ENCODE results near the gene RERG.
"Not testable (repeated sequence)": the region's sequence is repeated elsewhere in the genome, so short reads cannot be mapped to it uniquely, and the experiment has no call there.

Gene RERG

DNA sequence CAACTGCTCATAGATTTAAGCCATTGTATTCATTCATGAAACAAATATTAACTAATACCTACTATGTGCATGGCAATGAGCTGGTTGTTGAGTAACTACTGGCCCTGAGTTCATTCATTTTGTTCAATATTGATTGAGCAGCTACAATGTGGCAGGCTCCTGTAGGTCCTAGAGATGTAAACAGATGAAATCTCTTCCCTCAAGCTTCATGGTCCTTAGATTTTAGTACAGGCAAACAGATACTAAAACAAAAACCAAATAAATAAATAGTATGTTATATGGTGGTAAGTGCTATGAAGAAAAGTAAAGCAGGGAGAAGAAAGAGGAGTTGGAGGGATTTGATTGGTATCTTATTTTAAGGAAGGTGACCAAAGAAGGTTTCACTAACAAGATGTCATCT lies 77.8 kb downstream of the RERG start:
- no peak for DNase-seq (ENCODE audit: low spot score)

DNA sequence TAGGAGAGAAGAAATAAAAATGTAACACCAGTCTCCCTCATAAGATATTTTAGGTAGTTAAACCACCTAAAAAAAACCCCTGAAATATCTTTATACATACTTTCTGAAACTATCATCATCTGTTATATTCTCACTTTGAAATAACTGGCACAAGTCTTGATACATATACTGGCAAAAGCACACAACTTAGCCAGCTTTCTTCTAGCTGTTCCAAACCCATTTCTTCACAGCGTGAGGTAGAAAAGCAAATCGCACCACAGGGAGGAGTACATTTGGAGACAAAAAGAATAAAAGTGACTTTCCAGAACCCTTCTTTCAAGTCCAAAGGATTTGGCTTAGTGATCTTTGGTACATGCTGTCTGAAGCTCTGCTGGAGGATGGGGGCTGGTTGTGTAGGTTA lies 78.5 kb downstream of the RERG start:
- no peak for DNase-seq (ENCODE audit: low spot score)

DNA sequence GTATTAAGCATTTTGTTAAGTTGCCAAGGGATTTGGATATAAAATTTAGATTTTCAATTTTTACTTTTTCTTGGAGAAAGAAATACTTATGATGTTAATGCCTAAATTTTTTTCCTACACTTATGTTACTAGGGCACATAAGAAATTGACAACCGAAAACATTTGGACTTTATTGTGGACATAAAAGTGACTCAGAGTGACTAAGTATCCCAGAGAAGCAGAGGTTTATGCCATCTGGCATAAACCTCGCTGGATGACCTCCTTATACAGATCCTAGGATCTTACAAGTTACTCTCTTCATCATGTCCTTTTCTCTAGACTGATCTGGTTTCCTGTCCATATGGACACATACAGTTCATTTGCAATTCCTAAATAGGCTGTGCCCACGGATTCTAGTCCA lies 89.8 kb downstream of the RERG start:
- no peak for DNase-seq (ENCODE audit: low spot score)

DNA sequence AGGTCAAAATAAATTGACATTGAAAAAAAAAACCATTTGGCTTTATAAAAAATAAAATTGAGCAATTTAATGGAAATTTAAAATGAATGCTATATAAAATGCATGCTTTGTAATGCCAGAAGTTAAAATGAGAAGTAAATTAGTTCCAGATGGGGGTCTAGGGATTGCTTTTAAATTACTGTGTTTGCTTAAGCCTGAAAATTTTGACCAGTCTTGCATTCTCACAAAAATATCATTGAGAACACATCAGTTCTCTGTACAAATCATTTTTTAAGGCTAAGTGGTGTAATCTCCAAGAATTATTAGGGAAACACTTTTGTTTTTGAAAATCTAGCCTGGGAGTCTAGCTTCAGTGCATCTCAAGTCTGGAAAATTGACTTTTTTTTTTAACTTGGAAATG lies 90.7 kb downstream of the RERG start:
- DNase-seq (ENCODE audit: low spot score): no peak

DNA sequence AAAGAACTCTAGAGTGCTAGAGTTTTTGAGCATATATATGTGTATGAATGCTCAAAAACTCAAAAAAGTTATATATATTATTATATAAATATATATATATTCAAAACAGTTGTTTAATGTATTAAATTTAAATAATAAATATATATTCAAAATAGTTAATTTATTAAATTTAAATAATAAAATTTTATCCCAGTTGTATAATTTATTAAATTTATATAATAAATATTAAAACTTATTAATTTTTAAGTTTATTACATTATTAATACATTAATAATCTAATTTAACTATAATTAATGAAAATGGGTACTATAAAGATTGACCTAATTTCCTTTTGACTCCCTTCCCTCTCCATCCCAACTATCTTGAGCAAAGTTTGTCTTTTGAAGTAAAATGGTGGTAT lies 97.8 kb downstream of the RERG start:
- no peak for DNase-seq (ENCODE audit: low spot score)

DNA sequence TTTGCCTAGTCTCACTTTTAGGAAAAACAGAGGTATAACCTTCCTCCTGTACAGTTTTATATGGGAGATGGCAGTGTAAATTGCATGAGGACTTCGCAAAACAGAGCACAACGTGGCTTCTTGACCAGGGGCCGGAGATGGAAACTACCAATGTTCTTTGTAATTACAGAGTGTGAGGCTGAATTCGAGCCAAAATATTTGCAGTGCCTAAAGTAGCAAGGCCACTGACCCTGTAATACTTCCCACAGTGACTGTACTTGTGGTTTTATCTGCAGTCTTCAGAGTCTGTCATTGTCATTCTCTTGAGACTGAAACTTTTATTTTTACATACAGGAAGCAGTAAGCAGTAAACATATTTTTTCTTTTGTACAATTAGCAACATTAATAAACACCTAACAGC lies 98.9 kb downstream of the RERG start:
- DNase-seq (ENCODE audit: low spot score): no peak

DNA sequence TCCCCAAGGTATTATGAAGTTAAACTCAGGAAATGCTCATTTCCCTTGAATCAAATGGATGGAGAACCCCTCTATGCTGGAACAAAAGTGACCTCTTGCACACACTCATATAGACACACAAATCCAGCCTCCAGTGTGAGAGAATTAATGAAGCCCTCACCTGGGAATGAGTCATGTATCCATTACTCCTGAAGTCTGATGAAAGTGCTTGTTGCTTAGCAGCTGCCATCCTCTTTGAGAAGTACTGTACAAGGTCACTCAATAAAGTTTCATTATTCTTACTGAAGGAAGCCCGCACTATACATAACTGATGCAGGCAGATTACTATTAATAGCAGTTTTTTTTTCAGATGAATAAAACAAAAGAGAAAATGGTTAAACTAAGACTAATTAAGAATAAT lies 102.3 kb downstream of the RERG start:
- DNase-seq (ENCODE audit: low spot score): no peak

DNA sequence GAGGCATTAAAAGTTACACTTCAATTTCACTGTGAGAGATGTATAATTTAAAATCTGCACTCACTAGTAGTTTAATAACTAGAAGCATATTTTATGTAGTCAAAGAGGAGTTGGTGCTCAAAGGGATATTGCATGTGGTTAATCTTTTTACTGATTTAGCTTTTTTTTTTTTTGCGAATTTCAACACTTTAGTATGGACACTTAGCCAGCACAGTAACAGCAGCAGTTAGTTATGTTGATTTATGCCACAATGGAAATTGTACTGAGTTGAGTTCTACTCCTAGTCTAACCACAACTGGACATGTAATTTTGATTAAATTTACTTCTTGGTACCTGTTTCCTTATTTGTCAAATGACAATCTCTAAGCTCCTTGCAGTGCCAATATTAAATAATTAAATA lies 104.2 kb downstream of the RERG start:
- no peak for DNase-seq (ENCODE audit: low spot score)

DNA sequence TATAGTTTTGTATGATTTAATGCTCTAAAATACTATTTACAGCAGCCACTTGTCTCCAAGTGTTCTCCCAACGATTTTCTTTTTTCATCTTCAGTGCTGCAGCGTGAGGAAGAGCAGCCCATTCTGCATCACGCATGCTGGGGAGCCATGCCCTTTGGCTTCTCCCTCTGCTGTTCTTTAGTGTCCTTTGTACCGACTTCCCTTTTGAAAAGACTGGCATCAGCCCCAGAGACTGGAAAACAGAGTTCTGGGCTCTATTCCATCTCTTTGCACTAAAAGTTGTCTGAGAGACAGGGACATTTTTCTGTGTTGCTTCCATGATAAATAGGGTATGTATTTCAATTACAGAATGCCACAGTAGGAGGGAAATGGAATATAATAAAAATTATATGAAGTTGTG lies 105.1 kb downstream of the RERG start:
- DNase-seq (ENCODE audit: low spot score): no peak

DNA sequence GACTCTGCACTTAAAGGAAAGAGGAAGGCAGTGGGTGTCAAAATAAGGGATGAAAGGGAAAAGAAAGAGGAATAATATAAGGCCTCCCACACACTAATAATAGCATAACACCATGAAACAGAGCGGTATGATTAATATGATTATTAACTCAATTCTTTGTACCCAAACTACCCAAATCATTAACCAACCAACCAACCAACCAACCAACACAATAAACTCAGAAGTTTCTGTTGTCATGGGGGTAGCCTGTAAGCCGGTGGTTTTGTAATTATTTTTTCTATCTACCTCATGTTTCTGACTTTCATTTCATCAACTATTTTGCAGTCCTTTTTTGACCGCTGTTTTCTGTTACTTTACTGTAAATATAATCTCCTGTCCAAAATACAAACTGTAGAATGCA lies 105.8 kb downstream of the RERG start:
- no peak for DNase-seq (ENCODE audit: low spot score)

DNA sequence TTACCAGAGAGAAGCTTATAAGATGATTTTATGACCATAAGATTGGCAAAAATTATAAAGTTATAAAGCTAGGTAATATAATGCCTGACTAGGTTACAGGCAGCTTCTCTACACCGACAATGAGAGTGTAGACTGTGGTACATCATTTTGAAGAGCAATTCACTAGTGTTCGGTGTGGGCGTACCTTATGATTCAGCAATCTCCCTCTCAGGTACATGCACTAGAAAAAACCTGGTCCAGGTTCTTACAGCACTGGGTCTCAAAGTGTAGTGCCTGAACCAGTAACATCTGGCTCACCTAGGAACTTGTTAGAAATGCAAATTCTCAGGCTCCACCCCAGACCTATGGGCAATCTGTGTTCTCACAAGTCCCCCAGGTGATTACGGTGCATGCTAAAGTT lies 106.7 kb downstream of the RERG start:
- no peak for DNase-seq (ENCODE audit: low spot score)

DNA sequence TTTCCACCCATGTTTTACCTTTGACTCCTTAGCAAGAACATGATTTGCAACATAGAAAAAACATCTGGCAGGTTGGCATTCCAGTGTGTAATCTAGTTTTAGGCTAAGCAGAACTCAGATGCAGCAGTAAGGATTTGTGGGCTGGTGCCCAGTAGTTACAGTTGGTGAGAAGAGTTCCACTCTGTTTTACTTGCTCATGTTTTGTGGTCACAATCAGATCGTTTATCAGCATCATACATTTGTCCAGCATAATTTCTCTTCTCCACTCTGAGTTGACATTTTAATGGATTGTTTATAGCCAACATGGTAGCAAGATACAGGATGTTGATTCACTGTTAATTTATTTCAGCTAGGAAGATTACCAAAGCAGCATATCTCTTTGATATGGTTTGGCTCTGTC lies 128.4 kb downstream of the RERG start:
- no peak for DNase-seq (ENCODE audit: low spot score)

DNA sequence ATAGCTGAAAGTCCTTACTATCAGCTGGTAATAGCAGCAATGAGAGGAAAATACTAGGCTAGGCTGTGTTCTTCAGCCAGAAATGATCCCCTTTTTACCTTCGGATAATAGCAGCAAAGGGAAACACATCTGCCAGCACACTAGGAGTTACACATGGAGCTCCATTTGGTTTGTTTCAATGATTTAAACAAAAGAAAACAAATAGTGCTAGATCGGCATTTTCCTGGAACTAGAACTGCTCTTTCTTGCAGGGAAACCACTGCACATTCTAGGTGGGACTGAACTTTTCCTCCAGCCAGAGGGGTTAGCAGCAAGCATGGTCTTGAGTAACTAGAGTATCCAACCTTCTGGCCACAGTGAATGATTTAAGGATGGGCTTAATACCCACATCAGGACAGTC lies 130.8 kb downstream of the RERG start:
- DNase-seq (ENCODE audit: low spot score): no peak

DNA sequence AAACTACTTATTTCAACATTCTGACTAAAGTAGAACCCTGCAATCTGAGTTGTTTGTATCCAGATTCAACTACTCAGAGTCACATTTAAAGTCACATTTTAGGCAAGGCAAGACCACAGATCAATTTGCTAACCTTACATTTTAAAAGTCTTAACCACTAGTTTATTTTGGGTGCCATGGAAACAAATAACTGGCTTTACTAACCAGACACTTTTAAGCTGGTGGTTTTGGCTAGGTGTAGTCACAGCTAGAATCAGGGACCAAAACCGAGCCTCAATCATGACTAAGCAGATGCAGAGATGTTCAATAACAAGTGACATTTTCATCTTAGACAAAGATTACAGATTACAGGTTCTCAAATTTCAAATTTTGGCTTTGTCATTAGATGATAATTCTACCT lies 133.1 kb downstream of the RERG start:
- DNase-seq (ENCODE audit: low spot score): peak; percentile 76

DNA sequence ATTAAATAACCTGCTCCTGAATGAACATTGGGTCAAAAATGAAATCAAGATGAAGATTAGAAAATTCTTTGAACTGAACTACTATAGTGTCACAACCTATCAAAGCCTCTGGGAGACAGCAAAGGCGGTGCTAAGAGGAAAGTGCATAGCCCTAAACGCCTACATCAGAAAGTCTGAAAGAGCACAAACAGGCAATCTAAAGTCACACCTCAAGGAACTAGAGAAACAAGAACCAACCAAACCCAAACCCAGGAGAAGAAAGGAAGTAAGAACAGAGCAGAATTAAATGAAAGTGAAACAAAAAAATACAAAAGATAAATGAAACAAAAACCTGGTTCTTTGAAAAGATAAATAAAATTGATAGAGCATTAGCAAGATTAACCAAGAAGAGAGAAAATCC lies 143.5 kb downstream of the RERG start:
- not testable (repeated sequence) for DNase-seq (ENCODE audit: low spot score)

DNA sequence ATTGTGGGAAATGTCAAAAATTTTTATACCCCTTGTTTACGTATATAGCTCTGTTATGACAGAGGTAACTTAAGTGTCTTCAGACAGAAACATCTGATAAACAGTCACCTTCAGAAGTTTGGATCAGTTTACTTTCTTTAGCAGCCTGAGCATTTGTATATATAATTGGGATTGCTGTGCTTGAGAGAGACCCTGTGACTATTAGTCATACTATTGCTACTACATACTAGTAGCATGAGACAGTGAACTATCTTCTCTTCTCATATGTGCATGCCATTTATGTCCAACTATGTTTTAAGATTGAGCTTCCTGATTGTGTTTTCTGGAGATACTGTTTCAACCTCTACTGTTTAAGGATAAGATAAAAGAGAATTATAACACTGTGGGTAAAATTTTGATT lies 146.9 kb downstream of the RERG start:
- DNase-seq (ENCODE audit: low spot score): no peak

DNA sequence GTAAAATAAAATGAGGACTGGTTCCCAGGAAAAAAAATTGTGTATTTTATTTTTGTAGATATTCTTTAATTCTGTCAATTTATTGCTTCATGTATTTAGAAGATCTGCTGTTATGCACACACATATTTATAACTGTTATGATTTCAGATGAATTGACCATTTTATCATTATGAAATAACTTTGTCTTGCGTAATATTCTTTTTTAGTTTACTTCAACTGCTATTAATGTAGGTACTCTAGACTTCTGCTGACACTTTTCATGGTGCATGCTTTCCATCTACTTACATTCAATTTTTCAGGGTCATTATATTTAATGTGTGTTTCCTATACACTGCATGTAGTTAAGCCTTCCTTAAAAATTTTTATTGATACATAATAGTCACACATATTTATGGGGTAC lies 162.1 kb downstream of the RERG start:
- DNase-seq (ENCODE audit: low spot score): no peak

Measured in activated CD4-positive, alpha-beta T cell treated with anti-CD3 and anti-CD28 coated beads, Interleukin-2, Interleukin-4, amounts not matched to agents 100 ng/mL and 50 ng/mL, durations not matched to agents 16 hours and 8 hours (primary cell).